MM.1S (cell line): ENCODE measurements around the gene OR56A1.

Experiments used
- DNase-seq: peaks from one replicate; pipeline ENCODE4 v3.0.0-alpha.2; 2015
- H2AFZ ChIP-seq: fragments of 300-600 bp; sonication (generic); 2 replicates; pipeline ENCODE4 v1.6.0; 2016; ENCODE audit warnings: antibody characterized with exemption, low read length
- H3F3A ChIP-seq: fragments of 300-600 bp; sonication (generic); 2 replicates; pipeline ENCODE4 v1.6.1; 2016; ENCODE audit warnings: mild to moderate bottlenecking, antibody characterized with exemption, low read length, moderate library complexity, mixed read lengths; ENCODE audit not compliant: insufficient read depth
- H3K27ac ChIP-seq: fragments of 300-600 bp; sonication (generic); 2 replicates; pipeline ENCODE4 v1.5.1; 2016; ENCODE audit warnings: mild to moderate bottlenecking, low read length
- H3K27me3 ChIP-seq: fragments of 300-600 bp; sonication (generic); replicated peaks from 2 replicates; pipeline ENCODE4 v1.6.0; 2016; ENCODE audit warnings: low read length; ENCODE audit not compliant: insufficient read depth
- H3K36me3 ChIP-seq: fragments of 300-600 bp; sonication (generic); replicated peaks from 2 replicates; pipeline ENCODE4 v1.6.1; 2016; ENCODE audit warnings: mild to moderate bottlenecking, low read length, mixed read lengths; ENCODE audit not compliant: insufficient read depth
- H3K4me1 ChIP-seq: fragments of 300-600 bp; sonication (generic); 2 replicates; pipeline ENCODE4 v1.6.1; 2016; ENCODE audit warnings: low read length, mixed read lengths
- H3K4me2 ChIP-seq: fragments of 300-600 bp; sonication (generic); 2 replicates; pipeline ENCODE4 v1.6.0; 2016; ENCODE audit warnings: low read depth, low read length
- H3K4me3 ChIP-seq: fragments of 300-600 bp; sonication (generic); 2 replicates; pipeline ENCODE4 v1.5.1; 2016; ENCODE audit warnings: low read length, mixed read lengths
- H3K79me2 ChIP-seq: fragments of 300-600 bp; sonication (generic); 2 replicates; pipeline ENCODE4 v1.6.1; 2016; ENCODE audit warnings: mixed run types, low read length, mixed read lengths
- H3K9ac ChIP-seq: fragments of 300-600 bp; sonication (generic); 2 replicates; pipeline ENCODE4 v1.6.1; 2016; ENCODE audit warnings: low read length, mixed read lengths
- H3K9me2 ChIP-seq: fragments of 300-600 bp; sonication (generic); replicated peaks from 2 replicates; pipeline ENCODE4 v1.6.1; 2016; ENCODE audit warnings: mild to moderate bottlenecking, low read length, mixed read lengths; ENCODE audit not compliant: insufficient read depth
- H3K9me3 ChIP-seq: fragments of 300-600 bp; sonication (generic); replicated peaks from 2 replicates; pipeline ENCODE4 v1.6.1; 2016; ENCODE audit warnings: mild to moderate bottlenecking, low read length, mixed read lengths; ENCODE audit not compliant: insufficient read depth
- H4K20me1 ChIP-seq: fragments of 300-600 bp; sonication (generic); 2 replicates; pipeline ENCODE4 v1.6.1; 2016; ENCODE audit warnings: mild to moderate bottlenecking, low read length, moderate library complexity, mixed read lengths; ENCODE audit not compliant: insufficient read depth
- CTCF ChIP-seq: fragments of 300-600 bp; sonication (generic); IDR thresholded peaks from 2 replicates; pipeline ENCODE4 v1.5.1; 2016; ENCODE audit warnings: antibody characterized with exemption, low read length, mixed read lengths
- EZH2 ChIP-seq: fragments of 300-600 bp; sonication (generic); optimal IDR thresholded peaks from 2 replicates; pipeline ENCODE3; 2017; ENCODE audit warnings: low read depth, mild to moderate bottlenecking, antibody characterized with exemption, low read length, mixed read lengths
- EZH2phosphoT487 ChIP-seq: fragments of 300-600 bp; sonication (generic); IDR thresholded peaks from 2 replicates; pipeline ENCODE4 v1.6.1; 2018; ENCODE audit warnings: antibody characterized with exemption, low read length

The OR56A1 gene

GRCh38 chr11:6027501-6027900, 3.1 kb downstream of the OR56A1 start:
- Histone ChIP-seq H3K4me2 (no peak overlapping the region), H4K20me1 (no peaks in the 10 kb centered on the region), H3K27ac (no peak overlapping the region), H3K79me2 (no peaks in the 10 kb centered on the region), H3F3A (no peaks in the 10 kb centered on the region), H3K4me3 (no peak overlapping the region), H3K9me3 (no peaks in the 10 kb centered on the region), H3K9ac (no peak overlapping the region), H3K27me3 (no peaks in the 10 kb centered on the region), H3K36me3 (no peaks in the 10 kb centered on the region), H2AFZ (no peak overlapping the region), H3K9me2 (no peaks in the 10 kb centered on the region), H3K4me1 (no peaks in the 10 kb centered on the region)
- DNase-seq, result no peak
- TF ChIP-seq EZH2phosphoT487 (no peak), CTCF (no peak), EZH2 (no peak)

GRCh38 chr11:6025056-6025455, 5.5 kb downstream of the OR56A1 start:
- Histone ChIP-seq H3K4me2 (no peak overlapping the region), H3K9me3 (no peaks in the 10 kb centered on the region), H4K20me1 (no peaks in the 10 kb centered on the region), H3K79me2 (no peaks in the 10 kb centered on the region), H3K9ac (no peak overlapping the region), H3K9me2 (no peaks in the 10 kb centered on the region), H3K36me3 (no peaks in the 10 kb centered on the region), H3K27me3 (no peaks in the 10 kb centered on the region), H3F3A (no peaks in the 10 kb centered on the region), H3K27ac (no peak overlapping the region), H2AFZ (no peak overlapping the region), H3K4me3 (no peak overlapping the region), H3K4me1 (no peaks in the 10 kb centered on the region)
- TF ChIP-seq EZH2phosphoT487, result no peak
- no peak for TF ChIP-seq EZH2
- no peak for TF ChIP-seq CTCF
- DNase-seq, result no peak

DNA sequence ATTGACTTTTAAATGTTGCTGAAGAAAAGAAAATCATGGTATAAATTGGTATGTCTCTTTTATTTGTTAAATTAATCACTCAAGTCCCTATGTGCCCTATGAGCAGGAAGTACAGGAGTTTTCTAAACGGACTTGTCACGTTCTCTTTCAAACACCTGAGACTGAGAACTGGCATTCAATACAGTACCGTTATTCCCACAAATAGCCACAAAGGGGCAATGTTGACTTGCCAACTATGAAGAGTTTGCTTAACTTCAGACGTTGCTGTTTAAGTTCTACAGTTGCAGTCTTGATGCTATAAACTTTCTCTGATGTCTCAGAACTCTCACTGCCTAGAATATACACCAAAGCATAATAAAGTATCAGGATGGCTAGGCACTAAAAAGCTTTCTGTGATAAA, 7.6 kb downstream of the OR56A1 start:
- no peaks in the 10 kb centered on the region for H3K9me2 ChIP-seq
- H3K36me3 ChIP-seq, result no peaks in the 10 kb centered on the region
- H3K27ac ChIP-seq, result no peak overlapping the region
- no peak overlapping the region for H3K4me3 ChIP-seq
- no peak overlapping the region for H2AFZ ChIP-seq
- H3K9ac ChIP-seq, result no peak overlapping the region
- no peaks in the 10 kb centered on the region for H3K79me2 ChIP-seq
- TF ChIP-seq CTCF (peak; percentile 73), EZH2 (no peak)
- DNase-seq, result peak; percentile 85
- no peaks in the 10 kb centered on the region for H4K20me1 ChIP-seq
- no peaks in the 10 kb centered on the region for H3K27me3 ChIP-seq
- no peaks in the 10 kb centered on the region for H3K9me3 ChIP-seq
- H3F3A ChIP-seq, result no peaks in the 10 kb centered on the region
- no peaks in the 10 kb centered on the region for H3K4me1 ChIP-seq
- H3K4me2 ChIP-seq, result no peak overlapping the region

DNA sequence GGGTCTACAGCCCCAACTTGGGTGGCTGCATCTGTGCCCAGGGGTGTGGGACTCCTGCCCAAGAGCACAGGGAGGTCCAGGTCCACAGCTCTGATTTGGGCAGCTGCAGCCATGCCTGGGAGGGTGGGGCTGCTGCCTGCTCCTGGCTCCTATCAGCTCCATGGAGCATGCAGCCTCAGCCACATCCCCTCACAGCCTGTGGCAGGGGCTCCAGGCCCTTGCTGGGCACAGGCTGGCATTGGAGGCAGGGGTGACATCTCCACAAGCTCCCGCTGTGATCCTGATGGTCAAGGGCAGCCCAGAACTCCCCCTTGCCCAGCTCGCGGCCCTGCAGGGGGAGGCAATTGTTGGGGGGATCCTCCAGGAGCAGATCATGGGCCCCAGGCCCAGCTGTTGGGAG, 17.5 kb downstream of the OR56A1 start:
- TF ChIP-seq EZH2phosphoT487 (no peak), EZH2 (no peak), CTCF (no peak)
- Histone ChIP-seq H3K9ac (no peak overlapping the region), H3K79me2 (no peaks in the 10 kb centered on the region), H3K9me2 (no peaks in the 10 kb centered on the region), H4K20me1 (no peaks in the 10 kb centered on the region), H3K4me3 (no peak overlapping the region), H3K4me1 (no peaks in the 10 kb centered on the region), H3K9me3 (no peaks in the 10 kb centered on the region), H3F3A (no peaks in the 10 kb centered on the region), H3K36me3 (no peaks in the 10 kb centered on the region), H3K27ac (no peak overlapping the region), H3K27me3 (no peaks in the 10 kb centered on the region), H3K4me2 (no peak overlapping the region), H2AFZ (no peak overlapping the region)
- no peak for DNase-seq
